GM06990 (cell line): ENCODE measurements around the gene HSD17B13.
"Not testable (repeated sequence)": the region's sequence is repeated elsewhere in the genome, so short reads cannot be mapped to it uniquely, and the experiment has no call there.

ENCODE experiments used
- DNase-seq: peaks from one replicate; pipeline ENCODE4 v3.0.0-alpha.2; 2011; ENCODE audit not compliant: insufficient read length; ENCODE audit errors: extremely low read depth
- H3K27me3 ChIP-seq: replicated peaks from 2 replicates; pipeline ENCODE4 v1.6.0; 2011; ENCODE audit warnings: low read length; ENCODE audit not compliant: control insufficient read depth, insufficient read depth
- H3K36me3 ChIP-seq: 2 replicates; pipeline ENCODE4 v1.5.1; 2011; ENCODE audit warnings: low read length; ENCODE audit not compliant: control insufficient read depth, insufficient read depth
- H3K4me3 ChIP-seq: replicated peaks from 2 replicates; pipeline ENCODE4 v1.5.1; 2011; ENCODE audit warnings: low read depth, mild to moderate bottlenecking, control low read depth, low read length
- TF ChIP-seq, protein P1 (sequence below): IDR thresholded peaks from 2 replicates; pipeline ENCODE4 v1.5.1; 2011; ENCODE audit warnings: low read length, control low read depth, mild to moderate bottlenecking, inconsistent platforms; ENCODE audit not compliant: insufficient read depth, poor library complexity, severe bottlenecking

Gene HSD17B13

DNA sequence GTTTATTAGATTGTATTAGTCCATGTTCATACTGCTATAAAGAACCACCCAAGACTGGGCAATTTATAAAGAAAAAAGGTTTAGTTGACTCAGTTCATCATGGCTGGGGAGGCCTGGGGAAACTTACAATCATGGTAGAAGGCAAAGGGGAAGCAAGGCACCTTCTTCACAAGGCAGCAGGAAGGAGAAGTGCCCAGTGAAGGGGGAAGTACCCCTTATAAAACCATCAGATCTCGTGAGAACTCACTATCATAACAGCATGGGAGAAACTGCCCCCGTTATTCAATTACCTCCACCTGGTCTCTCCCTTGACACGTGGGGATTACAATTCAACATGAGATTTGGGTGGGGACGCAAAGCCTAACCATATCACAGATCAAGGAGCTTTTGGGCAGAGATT is 8.1 kb upstream of the HSD17B13 start:
- DNase-seq, result no peak
- Histone ChIP-seq H3K4me3 (no peak overlapping the region), H3K36me3 (no peaks in the 10 kb centered on the region), H3K27me3 (no peaks in the 10 kb centered on the region)
- TF ChIP-seq, protein P1, sequence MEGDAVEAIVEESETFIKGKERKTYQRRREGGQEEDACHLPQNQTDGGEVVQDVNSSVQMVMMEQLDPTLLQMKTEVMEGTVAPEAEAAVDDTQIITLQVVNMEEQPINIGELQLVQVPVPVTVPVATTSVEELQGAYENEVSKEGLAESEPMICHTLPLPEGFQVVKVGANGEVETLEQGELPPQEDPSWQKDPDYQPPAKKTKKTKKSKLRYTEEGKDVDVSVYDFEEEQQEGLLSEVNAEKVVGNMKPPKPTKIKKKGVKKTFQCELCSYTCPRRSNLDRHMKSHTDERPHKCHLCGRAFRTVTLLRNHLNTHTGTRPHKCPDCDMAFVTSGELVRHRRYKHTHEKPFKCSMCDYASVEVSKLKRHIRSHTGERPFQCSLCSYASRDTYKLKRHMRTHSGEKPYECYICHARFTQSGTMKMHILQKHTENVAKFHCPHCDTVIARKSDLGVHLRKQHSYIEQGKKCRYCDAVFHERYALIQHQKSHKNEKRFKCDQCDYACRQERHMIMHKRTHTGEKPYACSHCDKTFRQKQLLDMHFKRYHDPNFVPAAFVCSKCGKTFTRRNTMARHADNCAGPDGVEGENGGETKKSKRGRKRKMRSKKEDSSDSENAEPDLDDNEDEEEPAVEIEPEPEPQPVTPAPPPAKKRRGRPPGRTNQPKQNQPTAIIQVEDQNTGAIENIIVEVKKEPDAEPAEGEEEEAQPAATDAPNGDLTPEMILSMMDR, result no peak

DNA sequence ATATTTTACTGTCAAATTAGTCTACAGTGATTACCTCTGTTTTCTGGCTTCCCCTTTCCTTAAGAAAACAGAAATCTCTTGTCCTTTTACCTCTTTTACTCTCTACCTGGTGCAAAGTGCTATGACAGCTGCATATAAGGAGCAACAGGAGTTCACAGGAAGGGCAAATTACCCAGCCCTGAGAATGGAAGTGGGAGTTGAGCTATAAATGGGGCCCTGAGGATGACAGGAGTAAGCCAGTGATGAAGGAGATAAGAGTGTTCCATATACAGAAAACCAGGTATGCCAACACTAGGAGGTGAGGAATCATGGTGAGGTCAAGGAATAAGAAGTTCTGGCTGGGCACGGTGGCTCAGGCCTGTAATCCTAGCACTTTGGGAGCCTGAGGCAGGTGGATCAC is 4.5 kb upstream of the HSD17B13 start:
- DNase-seq, result no peak
- Histone ChIP-seq H3K36me3 (no peaks in the 10 kb centered on the region), H3K4me3 (no peak overlapping the region), H3K27me3 (no peaks in the 10 kb centered on the region)
- TF ChIP-seq, protein P1, result no peak

DNA sequence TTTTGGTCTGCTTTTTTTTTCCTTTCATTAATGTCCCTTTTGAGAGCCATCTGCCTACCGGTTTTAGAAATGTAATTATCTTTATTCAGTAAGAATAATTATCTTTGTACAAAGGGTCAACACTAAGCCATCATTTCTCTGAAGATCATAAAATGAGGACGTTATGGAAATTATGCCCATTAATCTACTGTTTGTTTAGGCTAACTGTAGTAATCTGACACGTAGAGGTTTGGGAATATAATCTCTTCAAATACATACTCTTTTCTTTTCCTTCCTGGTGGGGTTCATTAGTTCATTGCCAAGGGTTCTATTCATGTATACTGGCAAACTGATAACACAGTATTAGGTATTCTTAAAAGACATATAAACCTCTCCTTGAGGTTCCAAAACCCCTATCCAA is 3.8 kb upstream of the HSD17B13 start:
- no peak for DNase-seq
- Histone ChIP-seq H3K27me3 (no peaks in the 10 kb centered on the region), H3K36me3 (no peaks in the 10 kb centered on the region), H3K4me3 (no peak overlapping the region)
- TF ChIP-seq, protein P1, result no peak

DNA sequence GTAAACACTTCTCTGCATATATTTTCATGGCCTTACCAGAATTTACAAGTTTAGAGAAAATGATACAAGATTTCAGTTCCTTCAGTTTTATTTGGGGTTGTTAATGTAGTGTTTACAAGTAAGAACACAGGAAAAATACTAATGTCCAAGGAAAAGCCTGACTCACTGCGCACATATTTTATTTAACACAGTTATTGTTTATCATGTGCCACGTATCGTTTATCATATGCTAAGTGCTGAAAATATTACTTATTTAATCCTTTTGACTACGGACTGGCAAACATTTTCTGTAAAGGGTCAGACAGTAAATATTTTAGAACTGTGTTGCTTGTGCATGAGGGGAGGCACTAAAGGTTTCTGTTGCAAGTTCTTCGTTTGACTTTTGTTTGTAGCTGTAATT is 794 bp downstream of the HSD17B13 start:
- no peaks in the 10 kb centered on the region for H3K36me3 ChIP-seq
- H3K27me3 ChIP-seq, result no peaks in the 10 kb centered on the region
- TF ChIP-seq, protein P1, result no peak
- no peak for DNase-seq
- no peak overlapping the region for H3K4me3 ChIP-seq

DNA sequence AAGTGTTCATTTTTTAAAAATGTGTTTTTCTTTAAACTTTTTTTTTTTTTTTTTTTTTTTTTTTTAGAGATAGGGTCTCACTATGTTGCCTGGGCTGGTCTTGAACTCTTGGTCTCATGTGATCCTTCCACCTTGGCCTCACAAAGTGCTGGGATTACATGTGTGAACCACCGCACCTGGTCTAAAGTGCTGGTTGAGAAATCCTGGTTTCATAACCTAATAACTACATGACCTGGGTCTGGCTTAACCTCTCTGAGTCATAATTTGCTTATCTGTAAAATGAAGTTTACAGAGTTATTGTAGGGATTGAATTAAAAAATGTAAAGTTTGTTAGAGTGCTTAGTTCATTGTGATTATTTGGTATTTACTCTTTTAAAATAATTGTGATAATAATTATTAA is 5.2 kb downstream of the HSD17B13 start:
- no peak overlapping the region for H3K4me3 ChIP-seq
- H3K36me3 ChIP-seq, result no peaks in the 10 kb centered on the region
- H3K27me3 ChIP-seq, result no peaks in the 10 kb centered on the region
- DNase-seq, result no peak
- TF ChIP-seq, protein P1, result no peak

DNA sequence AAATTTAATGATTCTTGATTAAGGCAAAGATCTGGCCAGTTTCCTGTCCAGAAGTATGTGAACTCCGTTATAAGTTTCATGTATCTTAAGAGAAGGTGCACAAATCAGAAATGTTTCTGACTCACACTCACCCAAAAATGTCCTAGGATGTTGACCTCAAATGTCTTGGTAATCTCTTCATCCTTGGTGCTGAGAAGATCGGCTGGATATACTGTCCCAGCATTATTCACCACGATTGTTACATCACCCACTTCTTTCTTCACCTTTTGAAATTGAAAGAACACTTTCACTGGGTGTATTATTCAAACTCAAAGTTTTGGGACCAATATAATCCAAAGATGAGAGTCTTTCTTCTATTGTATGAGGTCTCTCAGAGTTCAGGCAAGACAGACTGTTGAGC is 5.7 kb downstream of the HSD17B13 start:
- Histone ChIP-seq H3K27me3 (no peaks in the 10 kb centered on the region), H3K36me3 (no peaks in the 10 kb centered on the region), H3K4me3 (no peak overlapping the region)
- TF ChIP-seq, protein P1, result no peak
- DNase-seq, result no peak

DNA sequence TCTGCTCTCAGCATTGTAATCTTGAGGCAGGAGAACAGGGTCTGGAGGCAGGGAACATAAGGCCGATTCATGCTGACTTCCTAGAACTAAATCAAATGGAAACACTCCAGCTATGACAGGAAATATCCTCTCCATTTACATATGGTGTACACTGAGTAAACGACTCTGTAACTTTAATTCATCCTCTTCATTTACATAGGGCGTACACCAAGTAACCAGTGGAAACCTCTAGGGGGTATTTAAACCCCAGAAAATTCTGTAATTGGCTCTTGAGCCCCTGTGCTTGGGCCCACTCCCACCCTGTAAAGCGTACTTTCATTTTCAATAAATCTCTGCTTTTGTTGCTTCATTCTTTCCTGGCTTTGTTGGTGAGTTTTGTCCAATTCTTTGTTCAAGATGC is 7.7 kb downstream of the HSD17B13 start:
- not testable (repeated sequence) for H3K4me3 ChIP-seq, H3K27me3 ChIP-seq, H3K36me3 ChIP-seq, DNase-seq
